ENCODE data around the gene LRWD1.
"Not testable (repeated sequence)": the region's sequence is repeated elsewhere in the genome, so short reads cannot be mapped to it uniquely, and the experiment has no call there.

GRCh38 chr7:102474116-102474515 lies 9.3 kb downstream of the LRWD1 start:
- TF ChIP-seq CTCF (IDR thresholded peaks at IDR 0.05; ENCODE audit: borderline replicate concordance, extremely low read depth, low read length, poor library complexity, severe bottlenecking); EZH2 (IDR thresholded peaks at IDR 0.05; ENCODE audit: borderline replicate concordance, low read depth, low read length, severe bottlenecking): not testable (repeated sequence)
